GM10248 (cell line): ENCODE measurements around the gene WIPF1.
A peak's percentile ranks its signal among the peaks of the same experiment; 100 is the strongest.

Source experiments
- CTCF ChIA-PET: fragments of 300-600 bp; sonication (Branson Sonifier 250); formaldehyde crosslinking; extraction: SDS; loops from one replicate; lab custom pipeline; 2021; ENCODE audit warnings: antibody characterized with exemption; lab: Yijun Ruan, JAX
- POLR2A ChIA-PET: fragments of 350-650 bp; sonication (Branson Sonifier 250); formaldehyde crosslinking; extraction: SDS; loops from one replicate; lab custom pipeline; 2020; ENCODE audit warnings: antibody characterized with exemption; lab: Yijun Ruan, JAX
- DNase-seq: peaks from one replicate; pipeline ENCODE4 v3.0.0; 2012; ENCODE audit errors: extremely low spot score
- TF ChIP-seq, protein P1 (sequence below): IDR thresholded peaks from 2 replicates; pipeline ENCODE4 v1.5.1; 2012; ENCODE audit warnings: mild to moderate bottlenecking, low read depth; ENCODE audit errors: extremely low read depth, missing control alignments, control extremely low read depth

The WIPF1 gene, protein sequence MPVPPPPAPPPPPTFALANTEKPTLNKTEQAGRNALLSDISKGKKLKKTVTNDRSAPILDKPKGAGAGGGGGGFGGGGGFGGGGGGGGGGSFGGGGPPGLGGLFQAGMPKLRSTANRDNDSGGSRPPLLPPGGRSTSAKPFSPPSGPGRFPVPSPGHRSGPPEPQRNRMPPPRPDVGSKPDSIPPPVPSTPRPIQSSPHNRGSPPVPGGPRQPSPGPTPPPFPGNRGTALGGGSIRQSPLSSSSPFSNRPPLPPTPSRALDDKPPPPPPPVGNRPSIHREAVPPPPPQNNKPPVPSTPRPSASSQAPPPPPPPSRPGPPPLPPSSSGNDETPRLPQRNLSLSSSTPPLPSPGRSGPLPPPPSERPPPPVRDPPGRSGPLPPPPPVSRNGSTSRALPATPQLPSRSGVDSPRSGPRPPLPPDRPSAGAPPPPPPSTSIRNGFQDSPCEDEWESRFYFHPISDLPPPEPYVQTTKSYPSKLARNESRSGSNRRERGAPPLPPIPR

DNA sequence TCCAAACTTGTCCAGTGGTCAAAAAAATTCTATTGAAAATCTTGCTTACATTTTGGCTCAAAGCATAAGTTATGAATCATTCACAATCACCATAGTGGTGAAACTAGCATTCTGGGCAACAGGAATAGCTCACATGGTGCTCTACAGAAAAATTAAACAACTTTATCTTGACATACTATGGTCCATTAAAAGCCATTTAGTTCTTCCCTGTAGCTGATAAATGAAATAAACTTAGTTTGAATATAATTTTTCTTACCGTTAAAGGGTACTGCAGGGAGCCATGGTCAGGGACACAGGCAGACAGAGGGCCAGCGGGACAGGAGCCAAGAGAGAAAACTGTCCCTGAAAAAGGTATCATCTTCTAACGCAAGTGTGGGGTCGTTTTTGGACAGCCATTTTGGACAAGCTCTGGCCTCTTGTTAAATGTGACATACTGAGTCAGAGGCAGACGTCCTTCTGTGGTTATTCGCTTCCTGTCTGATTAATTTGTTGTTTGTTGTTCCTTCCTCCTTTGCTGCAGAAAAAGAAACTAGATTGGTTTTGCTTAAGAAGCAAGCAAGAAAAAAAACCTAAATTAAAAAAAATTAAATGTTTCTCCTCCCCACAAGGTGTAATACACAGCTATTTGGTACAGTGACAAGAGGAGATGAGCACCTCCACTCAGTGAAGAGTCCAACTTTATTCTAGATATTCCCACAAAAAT, at the start of gene WIPF1:
WIPF1 (minus strand) TSS at position 460 of the 703 bp plus-strand sequence. CDS start 12,231 bp downstream, outside the sequence.
- CTCF ChIA-PET: interaction anchor here (1.3 to 12.6 kb wide), 10 partner anchors 9 to 135 kb away, joined by 3 to 95 read pairs (median 10); no protein-coding TSS in a partner anchor
- POLR2A ChIA-PET: interaction anchor here (0.7 to 1.2 kb wide), 2 partner anchors 11 to 36 kb away, joined by 3 to 4 read pairs; no protein-coding TSS in a partner anchor
- peak; percentile 65 for DNase-seq
- TF ChIP-seq, protein P1, sequence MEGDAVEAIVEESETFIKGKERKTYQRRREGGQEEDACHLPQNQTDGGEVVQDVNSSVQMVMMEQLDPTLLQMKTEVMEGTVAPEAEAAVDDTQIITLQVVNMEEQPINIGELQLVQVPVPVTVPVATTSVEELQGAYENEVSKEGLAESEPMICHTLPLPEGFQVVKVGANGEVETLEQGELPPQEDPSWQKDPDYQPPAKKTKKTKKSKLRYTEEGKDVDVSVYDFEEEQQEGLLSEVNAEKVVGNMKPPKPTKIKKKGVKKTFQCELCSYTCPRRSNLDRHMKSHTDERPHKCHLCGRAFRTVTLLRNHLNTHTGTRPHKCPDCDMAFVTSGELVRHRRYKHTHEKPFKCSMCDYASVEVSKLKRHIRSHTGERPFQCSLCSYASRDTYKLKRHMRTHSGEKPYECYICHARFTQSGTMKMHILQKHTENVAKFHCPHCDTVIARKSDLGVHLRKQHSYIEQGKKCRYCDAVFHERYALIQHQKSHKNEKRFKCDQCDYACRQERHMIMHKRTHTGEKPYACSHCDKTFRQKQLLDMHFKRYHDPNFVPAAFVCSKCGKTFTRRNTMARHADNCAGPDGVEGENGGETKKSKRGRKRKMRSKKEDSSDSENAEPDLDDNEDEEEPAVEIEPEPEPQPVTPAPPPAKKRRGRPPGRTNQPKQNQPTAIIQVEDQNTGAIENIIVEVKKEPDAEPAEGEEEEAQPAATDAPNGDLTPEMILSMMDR: no peak

DNA sequence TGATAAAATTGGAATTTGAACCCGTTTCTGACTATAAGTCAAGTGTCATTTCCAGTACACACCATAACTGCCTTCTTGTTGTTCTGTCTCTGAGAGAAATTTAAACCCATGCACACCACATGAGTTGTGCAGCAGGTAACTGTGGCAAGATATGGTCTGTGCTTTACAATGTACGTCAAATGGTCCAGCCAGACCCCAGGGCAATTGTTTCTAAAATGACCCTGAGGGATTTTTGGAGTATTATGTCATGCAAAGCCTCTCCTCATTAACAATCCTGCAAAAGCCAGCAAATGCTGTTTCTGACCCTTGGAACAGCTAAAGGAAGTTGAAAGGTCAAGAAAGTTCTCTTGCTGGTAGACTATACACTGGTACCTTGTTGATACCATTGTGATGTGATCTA, 47.7 kb upstream of the WIPF1 start:
- TF ChIP-seq, protein P1: no peak
- DNase-seq: no peak
- POLR2A ChIA-PET: no interaction called here
- CTCF ChIA-PET: interaction anchor here (1.2 to 1.4 kb wide), 2 partner anchors 42 to 44 kb away, joined by 3 to 7 read pairs; no protein-coding TSS in a partner anchor

DNA sequence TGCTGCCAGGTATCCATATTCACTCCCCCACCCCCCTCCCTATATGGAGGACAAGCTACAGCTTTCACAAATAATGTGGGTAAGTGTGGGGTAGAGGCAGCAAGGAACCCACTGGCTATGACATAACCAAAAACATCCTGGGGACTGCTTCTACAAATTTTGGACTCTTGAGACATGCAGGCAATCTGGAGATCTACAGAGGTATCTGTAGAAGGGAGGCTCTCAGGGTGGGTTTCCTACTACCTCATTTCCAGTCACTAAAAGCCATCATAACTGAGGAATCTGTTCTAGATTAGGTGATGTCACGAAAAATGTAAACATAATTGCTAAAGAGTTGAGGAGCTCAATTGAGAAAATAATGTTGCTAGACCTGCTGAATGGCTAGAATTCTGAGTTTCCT, 46.8 kb upstream of the WIPF1 start:
- POLR2A ChIA-PET: no interaction called here
- DNase-seq: no peak
- CTCF ChIA-PET: interaction anchor here (0.7 to 1.6 kb wide), 6 partner anchors 9 to 51 kb away, joined by 3 to 7 read pairs (median 4); no protein-coding TSS in a partner anchor
- TF ChIP-seq, protein P1: no peak

DNA sequence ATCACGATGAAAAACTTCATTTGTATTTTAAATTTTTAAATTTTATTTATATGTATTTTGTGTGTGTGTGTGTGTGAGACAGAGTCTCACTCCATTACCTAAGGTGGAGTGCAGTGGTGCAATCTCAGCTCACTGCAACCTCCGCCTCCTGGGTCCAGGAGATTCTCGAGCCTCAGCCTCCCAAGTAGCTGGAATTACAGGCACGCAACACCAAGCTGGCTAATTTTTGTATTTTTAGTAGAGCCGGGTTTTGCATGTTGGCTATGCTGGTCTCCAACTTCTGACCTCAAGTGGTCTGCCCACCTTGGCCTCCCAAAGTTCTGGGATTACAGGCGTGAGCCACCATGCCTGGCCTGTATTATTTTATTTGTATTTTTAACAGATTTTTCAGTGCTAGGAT, 45.8 kb upstream of the WIPF1 start:
- TF ChIP-seq, protein P1: no peak

DNA sequence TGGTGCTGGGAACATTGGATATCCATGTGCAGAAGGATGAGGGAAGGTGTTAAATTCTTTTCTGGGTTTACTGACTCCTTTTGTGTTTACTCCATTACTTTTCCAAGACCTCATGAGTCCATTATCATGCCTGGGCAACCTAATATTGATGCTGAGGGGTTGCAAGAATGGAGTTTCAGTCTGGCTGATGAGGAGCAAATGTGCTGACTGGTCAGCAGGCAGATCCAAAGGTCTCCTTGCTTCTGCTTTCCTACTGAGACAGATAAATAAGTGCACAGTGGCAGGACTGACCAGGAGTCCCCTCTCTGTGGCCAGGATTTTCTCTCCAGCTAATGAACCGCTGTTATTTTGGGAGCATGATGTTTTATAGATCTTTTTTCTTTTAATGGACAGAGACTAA, 43.6 kb upstream of the WIPF1 start:
- CTCF ChIA-PET: no interaction called here
- no peak for DNase-seq
- POLR2A ChIA-PET: no interaction called here
- TF ChIP-seq, protein P1: no peak

More for the DNA sequence above, 45.8 kb upstream of the WIPF1 start:
- DNase-seq: no peak
- ChIA-PET CTCF (interaction anchor here (1.0 to 1.6 kb wide), 4 partner anchors 10 to 52 kb away, joined by 3 to 4 read pairs (median 4); no protein-coding TSS in a partner anchor), POLR2A (no interaction called here)

DNA sequence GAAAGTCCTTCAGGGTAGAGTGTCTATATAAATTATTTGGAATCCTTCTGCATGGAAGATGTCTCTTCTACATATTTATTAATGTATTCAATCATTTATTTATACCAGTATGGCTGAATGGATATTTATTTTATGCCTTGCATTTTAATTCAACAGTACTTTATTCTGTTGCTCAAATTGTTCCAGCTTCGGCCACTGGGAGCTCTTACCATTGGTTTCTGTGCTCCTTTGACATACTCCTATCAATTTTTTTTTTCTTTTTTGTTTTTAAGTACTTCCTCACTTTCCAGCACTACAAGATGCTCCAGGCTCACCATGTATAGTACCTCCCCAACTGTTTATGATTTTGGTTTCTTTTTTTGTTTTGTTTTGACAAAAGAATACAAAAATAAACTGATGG, 39.4 kb upstream of the WIPF1 start:
- no peak for DNase-seq
- CTCF ChIA-PET: interaction anchor here (1.3 to 1.6 kb wide), 2 partner anchors 16 to 32 kb away, joined by 3 to 4 read pairs; no protein-coding TSS in a partner anchor
- POLR2A ChIA-PET: no interaction called here
- TF ChIP-seq, protein P1: no peak
